HEK293 (cell line): ENCODE measurements around the gene PROSER3.

Experiments
- INSM2 ChIP-seq: fragments of 450-650 bp; formaldehyde crosslinking; IDR thresholded peaks from 2 replicates; pipeline ENCODE4 v1.5.1; 2016; ENCODE audit warnings: missing biosample characterization, missing genetic modification characterization
- KLF1 ChIP-seq: fragments of 450-650 bp; formaldehyde crosslinking; IDR thresholded peaks from 2 replicates; pipeline ENCODE4 v1.5.1; 2016; ENCODE audit warnings: missing biosample characterization, missing genetic modification characterization
- KLF16 ChIP-seq: fragments of 450-650 bp; formaldehyde crosslinking; IDR thresholded peaks from 2 replicates; pipeline ENCODE4 v1.5.1; 2017; ENCODE audit warnings: missing biosample characterization, missing genetic modification characterization
- ZBTB17 ChIP-seq: fragments of 450-650 bp; formaldehyde crosslinking; IDR thresholded peaks from 2 replicates; pipeline ENCODE4 v1.5.1; 2016; ENCODE audit warnings: missing biosample characterization, missing genetic modification characterization
- ZBTB7A ChIP-seq: fragments of 450-650 bp; formaldehyde crosslinking; IDR thresholded peaks from 2 replicates; pipeline ENCODE4 v1.5.1; 2016; ENCODE audit warnings: low read depth, missing biosample characterization, missing genetic modification characterization
- ZFP37 ChIP-seq: fragments of 450-650 bp; formaldehyde crosslinking; IDR thresholded peaks from 2 replicates; pipeline ENCODE4 v1.5.1; 2016; ENCODE audit warnings: missing biosample characterization, missing genetic modification characterization
- ZFP41 ChIP-seq: fragments of 450-650 bp; formaldehyde crosslinking; IDR thresholded peaks from 2 replicates; pipeline ENCODE4 v1.5.1; 2016; ENCODE audit warnings: missing biosample characterization, missing genetic modification characterization, borderline replicate concordance
- ZNF146 ChIP-seq: fragments of 450-650 bp; formaldehyde crosslinking; IDR thresholded peaks from 2 replicates; pipeline ENCODE4 v1.5.1; 2016; ENCODE audit warnings: missing biosample characterization, missing genetic modification characterization
- ZNF394 ChIP-seq: fragments of 450-650 bp; formaldehyde crosslinking; IDR thresholded peaks from 2 replicates; pipeline ENCODE4 v1.5.1; 2016; ENCODE audit warnings: missing biosample characterization, missing genetic modification characterization, mild to moderate bottlenecking, moderate library complexity, borderline replicate concordance
- ZNF416 ChIP-seq: fragments of 450-650 bp; formaldehyde crosslinking; IDR thresholded peaks from 2 replicates; pipeline ENCODE4 v1.5.1; 2016; ENCODE audit warnings: missing biosample characterization, missing genetic modification characterization
- ZNF514 ChIP-seq: fragments of 450-650 bp; formaldehyde crosslinking; IDR thresholded peaks from 2 replicates; pipeline ENCODE4 v1.5.1; 2016; ENCODE audit warnings: missing biosample characterization, missing genetic modification characterization
- ZNF600 ChIP-seq: fragments of 450-650 bp; formaldehyde crosslinking; IDR thresholded peaks from 2 replicates; pipeline ENCODE4 v1.5.1; 2016; ENCODE audit warnings: missing biosample characterization, missing genetic modification characterization
- ZNF623 ChIP-seq: fragments of 450-650 bp; formaldehyde crosslinking; IDR thresholded peaks from 2 replicates; pipeline ENCODE4 v1.5.1; 2016; ENCODE audit warnings: missing biosample characterization, missing genetic modification characterization
- ZNF639 ChIP-seq: fragments of 450-650 bp; formaldehyde crosslinking; IDR thresholded peaks from 2 replicates; pipeline ENCODE4 v1.5.1; 2016; ENCODE audit warnings: missing biosample characterization, missing genetic modification characterization
- ZNF704 ChIP-seq: fragments of 450-650 bp; formaldehyde crosslinking; IDR thresholded peaks from 2 replicates; pipeline ENCODE4 v1.5.1; 2016; ENCODE audit warnings: missing biosample characterization, missing genetic modification characterization
- ZNF768 ChIP-seq: fragments of 450-650 bp; formaldehyde crosslinking; IDR thresholded peaks from 2 replicates; pipeline ENCODE4 v1.5.1; 2018; ENCODE audit warnings: missing biosample characterization, mild to moderate bottlenecking, missing genetic modification characterization
- ZSCAN30 ChIP-seq: fragments of 450-650 bp; IDR thresholded peaks from 2 replicates; pipeline ENCODE4 v1.5.1; 2018; ENCODE audit warnings: missing biosample characterization, mild to moderate bottlenecking, missing genetic modification characterization, moderate library complexity
- ZSCAN5A ChIP-seq: fragments of 450-650 bp; formaldehyde crosslinking; IDR thresholded peaks from 2 replicates; pipeline ENCODE4 v1.5.1; 2016; ENCODE audit warnings: missing biosample characterization, missing genetic modification characterization
- TF ChIP-seq, protein P1 (sequence below): fragments of 450-650 bp; formaldehyde crosslinking; IDR thresholded peaks from 2 replicates; pipeline ENCODE4 v1.5.1; 2016; ENCODE audit warnings: missing biosample characterization, missing genetic modification characterization
- TF ChIP-seq, protein P2 (sequence below): fragments of 450-650 bp; formaldehyde crosslinking; IDR thresholded peaks from 2 replicates; pipeline ENCODE4 v1.5.1; 2016; ENCODE audit warnings: missing biosample characterization, missing genetic modification characterization
- TF ChIP-seq, protein P3 (sequence below): fragments of 450-650 bp; formaldehyde crosslinking; IDR thresholded peaks from 2 replicates; pipeline ENCODE4 v1.5.1; 2016; ENCODE audit warnings: missing biosample characterization, missing genetic modification characterization

PROSER3 gene

GRCh38 chr19:35744430-35745327 is 13.3 kb upstream of the PROSER3 start (continued):
- TF ChIP-seq ZNF146 (peak; percentile 32; the same call in 1 of the 2 replicates), ZNF639 (tag by site-specific recombination) (peak; percentile 70), ZBTB17 (tag by site-specific recombination) (peak; percentile 100), ZBTB7A (0 out of 2 replicates have a peak, but pooled peaks have one; percentile 18), ZNF416 (tag by site-specific recombination) (no peak), ZFP41 (tag by site-specific recombination) (no peak), ZNF704 (tag by site-specific recombination) (peak; percentile 83; the same call in 1 of the 2 replicates), ZNF623 (no peak), ZNF600 (0 out of 2 replicates have a peak, but pooled peaks have one; percentile 10), ZNF514 (tag by site-specific recombination) (no peak), KLF1 (tag by site-specific recombination) (peak; percentile 14; the same call in 1 of the 2 replicates), ZNF768 (tag by site-specific recombination) (no peak; the same call in 1 of the 2 replicates), ZNF394 (tag by site-specific recombination) (peak; percentile 52; the same call in 1 of the 2 replicates), ZSCAN30 (tag by site-specific recombination) (peak; percentile 32; the same call in 1 of the 2 replicates), ZFP37 (tag by site-specific recombination) (0 out of 2 replicates have a peak, but pooled peaks have one; percentile 36), INSM2 (tag by site-specific recombination) (0 out of 2 replicates have a peak, but pooled peaks have one; percentile 65), KLF16 (tag by site-specific recombination) (peak; percentile 95), ZSCAN5A (tag by site-specific recombination) (peak; percentile 24; the same call in 1 of the 2 replicates)
- TF ChIP-seq, protein P1, sequence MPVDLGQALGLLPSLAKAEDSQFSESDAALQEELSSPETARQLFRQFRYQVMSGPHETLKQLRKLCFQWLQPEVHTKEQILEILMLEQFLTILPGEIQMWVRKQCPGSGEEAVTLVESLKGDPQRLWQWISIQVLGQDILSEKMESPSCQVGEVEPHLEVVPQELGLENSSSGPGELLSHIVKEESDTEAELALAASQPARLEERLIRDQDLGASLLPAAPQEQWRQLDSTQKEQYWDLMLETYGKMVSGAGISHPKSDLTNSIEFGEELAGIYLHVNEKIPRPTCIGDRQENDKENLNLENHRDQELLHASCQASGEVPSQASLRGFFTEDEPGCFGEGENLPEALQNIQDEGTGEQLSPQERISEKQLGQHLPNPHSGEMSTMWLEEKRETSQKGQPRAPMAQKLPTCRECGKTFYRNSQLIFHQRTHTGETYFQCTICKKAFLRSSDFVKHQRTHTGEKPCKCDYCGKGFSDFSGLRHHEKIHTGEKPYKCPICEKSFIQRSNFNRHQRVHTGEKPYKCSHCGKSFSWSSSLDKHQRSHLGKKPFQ (tag by site-specific recombination), result peak; percentile 56; the same call in 1 of the 2 replicates
- TF ChIP-seq, protein P2, sequence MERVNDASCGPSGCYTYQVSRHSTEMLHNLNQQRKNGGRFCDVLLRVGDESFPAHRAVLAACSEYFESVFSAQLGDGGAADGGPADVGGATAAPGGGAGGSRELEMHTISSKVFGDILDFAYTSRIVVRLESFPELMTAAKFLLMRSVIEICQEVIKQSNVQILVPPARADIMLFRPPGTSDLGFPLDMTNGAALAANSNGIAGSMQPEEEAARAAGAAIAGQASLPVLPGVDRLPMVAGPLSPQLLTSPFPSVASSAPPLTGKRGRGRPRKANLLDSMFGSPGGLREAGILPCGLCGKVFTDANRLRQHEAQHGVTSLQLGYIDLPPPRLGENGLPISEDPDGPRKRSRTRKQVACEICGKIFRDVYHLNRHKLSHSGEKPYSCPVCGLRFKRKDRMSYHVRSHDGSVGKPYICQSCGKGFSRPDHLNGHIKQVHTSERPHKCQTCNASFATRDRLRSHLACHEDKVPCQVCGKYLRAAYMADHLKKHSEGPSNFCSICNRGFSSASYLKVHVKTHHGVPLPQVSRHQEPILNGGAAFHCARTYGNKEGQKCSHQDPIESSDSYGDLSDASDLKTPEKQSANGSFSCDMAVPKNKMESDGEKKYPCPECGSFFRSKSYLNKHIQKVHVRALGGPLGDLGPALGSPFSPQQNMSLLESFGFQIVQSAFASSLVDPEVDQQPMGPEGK (tag by site-specific recombination), result peak; percentile 55
- TF ChIP-seq, protein P3, sequence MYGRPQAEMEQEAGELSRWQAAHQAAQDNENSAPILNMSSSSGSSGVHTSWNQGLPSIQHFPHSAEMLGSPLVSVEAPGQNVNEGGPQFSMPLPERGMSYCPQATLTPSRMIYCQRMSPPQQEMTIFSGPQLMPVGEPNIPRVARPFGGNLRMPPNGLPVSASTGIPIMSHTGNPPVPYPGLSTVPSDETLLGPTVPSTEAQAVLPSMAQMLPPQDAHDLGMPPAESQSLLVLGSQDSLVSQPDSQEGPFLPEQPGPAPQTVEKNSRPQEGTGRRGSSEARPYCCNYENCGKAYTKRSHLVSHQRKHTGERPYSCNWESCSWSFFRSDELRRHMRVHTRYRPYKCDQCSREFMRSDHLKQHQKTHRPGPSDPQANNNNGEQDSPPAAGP, result peak; percentile 73; the same call in 1 of the 2 replicates
